PC-3 (cell line): ENCODE results near the gene THBS2.

Experiments
- CTCF ChIP-seq: fragments of 300-600 bp; sonication (generic); conservative IDR thresholded peaks from 2 replicates; pipeline ENCODE4 v1.5.1; 2017; ENCODE audit warnings: antibody characterized with exemption, low read depth, mild to moderate bottlenecking, low read length
- EZH2 ChIP-seq: fragments of 300-600 bp; sonication (generic); IDR thresholded peaks from one replicate; pipeline ENCODE4 v1.6.1; 2017; ENCODE audit warnings: antibody characterized with exemption, mild to moderate bottlenecking, low read length; ENCODE audit not compliant: unreplicated experiment

GRCh38 chr6:169183233-169183632, 70.4 kb downstream of the THBS2 start:
- TF ChIP-seq EZH2 (no peak), CTCF (no peak)
